GM23248 (cell line): ENCODE measurements around the gene NCLN. TPM values are rescaled to one million over a fixed set of nuclear protein-coding genes. Genes with fewer than 3 reads are reported as not detected.

ENCODE experiments used
- DNase-seq: peaks from one replicate; pipeline ENCODE4 v3.0.0-alpha.2; 2015
- H2AFZ ChIP-seq: fragments of 200-600 bp; sonication (generic); 2 replicates; pipeline ENCODE4 v1.6.1; 2016; ENCODE audit warnings: antibody characterized with exemption
- H3F3A ChIP-seq: fragments of 200-600 bp; sonication (generic); 2 replicates; pipeline ENCODE4 v1.6.1; 2016; ENCODE audit warnings: mild to moderate bottlenecking, antibody characterized with exemption, mixed run types; ENCODE audit not compliant: insufficient read depth
- H3K27ac ChIP-seq: fragments of 200-600 bp; sonication (generic); 2 replicates; pipeline ENCODE4 v1.5.1; 2016; ENCODE audit warnings: mild to moderate bottlenecking
- H3K27me3 ChIP-seq: fragments of 200-600 bp; sonication (generic); replicated peaks from 2 replicates; pipeline ENCODE4 v1.6.1; 2016; ENCODE audit warnings: mild to moderate bottlenecking; ENCODE audit not compliant: insufficient read depth
- H3K36me3 ChIP-seq: fragments of 200-600 bp; sonication (generic); 2 replicates; pipeline ENCODE4 v1.6.1; 2016; ENCODE audit warnings: low read depth, mild to moderate bottlenecking
- H3K4me1 ChIP-seq: fragments of 200-600 bp; sonication (generic); 2 replicates; pipeline ENCODE4 v1.6.1; 2016; ENCODE audit warnings: mild to moderate bottlenecking; ENCODE audit not compliant: insufficient read depth
- H3K4me2 ChIP-seq: fragments of 200-600 bp; sonication (generic); one replicate; pipeline ENCODE4 v1.6.1; 2016; ENCODE audit warnings: mild to moderate bottlenecking; ENCODE audit not compliant: unreplicated experiment
- H3K4me3 ChIP-seq: fragments of 200-600 bp; sonication (generic); 2 replicates; pipeline ENCODE4 v1.5.1; 2016; ENCODE audit warnings: mild to moderate bottlenecking
- H3K79me2 ChIP-seq: fragments of 200-600 bp; sonication (generic); 2 replicates; pipeline ENCODE4 v1.6.1; 2016; ENCODE audit warnings: mild to moderate bottlenecking; ENCODE audit not compliant: insufficient read depth
- H3K9ac ChIP-seq: fragments of 200-600 bp; sonication (generic); 2 replicates; pipeline ENCODE4 v1.6.1; 2016; ENCODE audit warnings: mild to moderate bottlenecking
- H3K9me2 ChIP-seq: fragments of 200-600 bp; sonication (generic); 2 replicates; pipeline ENCODE4 v1.6.1; 2016; ENCODE audit warnings: mixed run types, mild to moderate bottlenecking, moderate library complexity; ENCODE audit not compliant: insufficient read depth
- H3K9me3 ChIP-seq: fragments of 200-600 bp; sonication (generic); one replicate; pipeline ENCODE4 v1.6.1; 2017; ENCODE audit warnings: low read depth
- H4K20me1 ChIP-seq: fragments of 200-600 bp; sonication (generic); 2 replicates; pipeline ENCODE4 v1.6.0; 2016; ENCODE audit not compliant: insufficient read depth
- EZH2 ChIP-seq: fragments of 200-600 bp; sonication (generic); IDR thresholded peaks from 2 replicates; pipeline ENCODE4 v1.6.1; 2018; ENCODE audit warnings: antibody characterized with exemption, mild to moderate bottlenecking; ENCODE audit not compliant: insufficient read depth, poor library complexity, severe bottlenecking
- EZH2phosphoT487 ChIP-seq: fragments of 200-600 bp; sonication (generic); IDR thresholded peaks from 2 replicates; pipeline ENCODE4 v1.6.1; 2018; ENCODE audit warnings: antibody characterized with exemption, moderate library complexity, mild to moderate bottlenecking, low read depth; ENCODE audit not compliant: insufficient read depth
- WGBS, 2 experiments: methylation state at CpG; one replicate each; pipeline ENCODE4 v1.1.6; 2015 to 2017; ENCODE audit warnings: low lambda C conversion rate in 2 of 2, low coverage in 1 of 2; ENCODE audit errors: missing lambda C conversion rate in 2 of 2; 5-methylcytosine and 5-hydroxymethylcytosine counted together
- in situ Hi-C: fragments of 300-500 bp; cut with MboI; formaldehyde crosslinking; loops from 2 replicates; pipeline ENCODE4 v1.15.0; 2020
- polyA plus RNA-seq: library from polyadenylated mRNA; unstranded; fragments of >200 nt; fragmentation: Nextera tagmentation; extraction: Ambion mirVana; gene quantifications from 2 replicates; pipeline ENCODE4 v1.2.1, GENCODE V29; 2016
- total RNA-seq: library from RNA; depleted of rRNA; stranded (reverse); fragments of >200 nt; shearing (Covaris generic); gene quantifications from 2 replicates; pipeline ENCODE4 v1.2.3, GENCODE V29; 2014

NCLN gene
- total and polyA plus RNA-seq, 2 experiments from 2014 or later: 73.0 to 84.8 TPM

DNA sequence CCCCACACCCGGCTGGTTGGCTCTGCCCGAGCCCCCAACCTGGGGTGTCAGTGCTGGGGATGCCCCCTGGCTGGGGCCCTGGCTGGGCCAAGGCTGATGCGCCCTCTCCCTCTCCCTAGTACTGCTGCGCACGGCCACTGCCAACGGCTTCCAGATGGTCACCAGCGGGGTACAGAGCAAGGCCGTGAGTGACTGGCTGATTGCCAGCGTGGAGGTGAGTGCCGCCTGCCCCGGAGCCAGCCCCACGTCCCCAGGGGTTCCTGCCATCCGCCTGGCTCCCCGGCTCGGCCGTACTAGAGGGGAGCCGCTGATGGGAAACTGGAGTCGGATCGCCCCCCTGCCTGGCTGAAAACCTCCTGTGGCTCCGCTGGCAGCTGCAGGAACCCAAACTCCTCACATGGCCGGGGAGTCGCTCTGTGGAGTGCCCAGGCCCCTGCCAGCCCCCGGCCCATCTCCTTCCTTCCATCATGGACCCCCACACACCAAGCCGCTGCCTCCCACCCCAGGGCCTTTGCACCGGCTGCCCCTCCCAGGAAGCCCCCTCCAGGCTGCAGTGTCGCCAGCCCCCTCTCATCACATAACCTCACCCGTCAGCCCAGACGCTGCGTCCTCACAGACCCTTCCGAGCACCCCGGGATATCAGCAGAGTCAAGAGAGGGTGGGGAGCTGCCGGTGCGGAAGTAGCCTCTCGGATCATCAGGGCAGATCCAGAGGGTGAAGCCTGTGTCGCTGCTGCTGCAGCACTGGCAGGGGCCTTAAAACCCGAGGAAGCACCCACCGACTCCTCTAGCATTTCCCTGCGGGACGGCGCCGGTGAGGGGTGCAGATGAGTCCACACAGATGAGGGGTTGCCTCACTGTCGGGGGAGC is 10.6 kb downstream of the NCLN start:
- Histone ChIP-seq H3K4me1 (no peaks in the 10 kb centered on the region), H2AFZ (no peak overlapping the region), H3K79me2 (peaks cover 21% of the 10 kb centered on the region), H3K4me2 (no peak overlapping the region), H3F3A (no peaks in the 10 kb centered on the region), H3K9ac (no peak overlapping the region), H3K4me3 (no peak overlapping the region), H3K27ac (no peak overlapping the region), H3K9me3 (no peaks in the 10 kb centered on the region), H3K36me3 (no peaks in the 10 kb centered on the region), H3K27me3 (no peaks in the 10 kb centered on the region), H4K20me1 (no peaks in the 10 kb centered on the region), H3K9me2 (no peaks in the 10 kb centered on the region)
- no peak for DNase-seq
- WGBS, 2 experiments: 90 to 91% methylated on average over 33 to 39 of the region's 42 CpGs
- TF ChIP-seq EZH2phosphoT487 (no peak), EZH2 (no peak)
- in situ Hi-C loops: no loop called here

DNA sequence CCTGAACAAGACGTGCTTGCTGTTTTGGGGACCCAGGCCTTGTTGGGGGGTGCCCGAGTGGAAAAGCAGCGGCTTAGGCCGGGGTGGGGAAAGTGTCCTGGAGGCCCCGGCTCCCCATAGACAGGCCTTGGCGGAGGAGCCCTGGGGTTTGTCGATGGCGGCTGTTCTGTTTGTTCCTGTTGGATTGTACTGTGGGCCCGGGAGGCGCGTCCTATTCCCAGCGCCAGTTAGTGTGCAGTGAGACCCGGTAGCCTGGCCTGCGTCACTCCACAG is 11.1 kb downstream of the NCLN start:
- Histone ChIP-seq H3K9me2 (no peaks in the 10 kb centered on the region), H3K9me3 (no peaks in the 10 kb centered on the region), H2AFZ (no peak overlapping the region), H3K4me2 (no peak overlapping the region), H3K4me3 (no peak overlapping the region), H4K20me1 (no peaks in the 10 kb centered on the region), H3F3A (no peaks in the 10 kb centered on the region), H3K27ac (no peak overlapping the region), H3K36me3 (no peaks in the 10 kb centered on the region), H3K79me2 (peaks cover 15% of the 10 kb centered on the region; the same call in 1 of the 2 replicates), H3K27me3 (no peaks in the 10 kb centered on the region), H3K4me1 (no peaks in the 10 kb centered on the region), H3K9ac (no peak overlapping the region)
- 95 to 97% methylated on average over 14 of the region's 14 CpGs for WGBS, 2 experiments
- TF ChIP-seq EZH2 (no peak), EZH2phosphoT487 (no peak)
- DNase-seq: no peak
- in situ Hi-C loops: no loop called here

DNA sequence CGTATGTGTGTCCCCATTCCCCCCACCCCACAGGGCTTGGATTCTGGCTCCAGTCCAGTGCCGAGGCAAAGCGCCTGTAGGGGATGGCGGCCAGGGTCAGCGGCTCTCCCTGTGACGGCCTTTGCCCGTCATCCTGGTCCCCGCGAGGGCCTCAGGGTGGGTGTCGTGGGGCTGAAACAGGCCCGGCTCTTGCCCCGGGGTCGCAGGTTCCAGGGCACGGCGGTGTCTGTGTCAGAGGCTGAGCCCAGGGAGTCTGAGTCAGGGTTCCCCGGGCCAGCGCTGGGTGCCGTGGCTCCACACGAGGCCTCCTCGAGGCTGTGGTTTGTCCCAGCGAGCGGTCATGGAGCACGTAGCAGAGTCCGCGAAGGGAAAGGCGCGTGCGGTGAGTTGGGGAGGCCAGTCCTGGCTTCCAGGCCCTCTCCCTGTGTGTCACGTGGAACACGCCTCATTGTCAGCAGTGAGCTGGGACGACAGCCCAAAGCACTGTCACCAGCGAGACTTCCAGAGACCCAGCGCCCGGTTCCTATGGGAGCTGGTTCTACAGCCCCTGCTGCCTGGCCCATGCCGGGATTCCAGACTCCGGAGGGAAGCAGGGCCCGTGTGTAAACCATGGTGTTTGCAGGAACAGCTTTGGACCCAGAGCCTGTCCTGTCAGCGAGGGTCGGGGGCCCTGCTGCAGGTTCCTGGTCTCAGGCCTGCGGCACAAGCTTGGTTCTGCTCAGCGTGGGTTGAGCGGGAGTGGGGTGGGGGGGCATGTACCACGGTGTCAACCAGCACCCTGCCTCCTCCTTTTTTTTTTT is 13.4 kb downstream of the NCLN start:
- Histone ChIP-seq H4K20me1 (no peaks in the 10 kb centered on the region), H3K4me3 (no peak overlapping the region), H3K9me2 (no peaks in the 10 kb centered on the region), H3K27ac (no peak overlapping the region), H3K36me3 (no peaks in the 10 kb centered on the region), H3K4me2 (no peak overlapping the region), H3K79me2 (peaks cover 7% of the 10 kb centered on the region; the same call in 1 of the 2 replicates), H3F3A (no peaks in the 10 kb centered on the region), H3K9me3 (no peaks in the 10 kb centered on the region), H3K27me3 (no peaks in the 10 kb centered on the region), H3K9ac (no peak overlapping the region), H2AFZ (no peak overlapping the region), H3K4me1 (no peaks in the 10 kb centered on the region)
- no peak for TF ChIP-seq EZH2
- TF ChIP-seq EZH2phosphoT487: no peak
- WGBS, 2 experiments: 94 to 95% methylated on average over 28 to 43 of the region's 43 CpGs
- in situ Hi-C loops: no loop called here
- DNase-seq: no peak

DNA sequence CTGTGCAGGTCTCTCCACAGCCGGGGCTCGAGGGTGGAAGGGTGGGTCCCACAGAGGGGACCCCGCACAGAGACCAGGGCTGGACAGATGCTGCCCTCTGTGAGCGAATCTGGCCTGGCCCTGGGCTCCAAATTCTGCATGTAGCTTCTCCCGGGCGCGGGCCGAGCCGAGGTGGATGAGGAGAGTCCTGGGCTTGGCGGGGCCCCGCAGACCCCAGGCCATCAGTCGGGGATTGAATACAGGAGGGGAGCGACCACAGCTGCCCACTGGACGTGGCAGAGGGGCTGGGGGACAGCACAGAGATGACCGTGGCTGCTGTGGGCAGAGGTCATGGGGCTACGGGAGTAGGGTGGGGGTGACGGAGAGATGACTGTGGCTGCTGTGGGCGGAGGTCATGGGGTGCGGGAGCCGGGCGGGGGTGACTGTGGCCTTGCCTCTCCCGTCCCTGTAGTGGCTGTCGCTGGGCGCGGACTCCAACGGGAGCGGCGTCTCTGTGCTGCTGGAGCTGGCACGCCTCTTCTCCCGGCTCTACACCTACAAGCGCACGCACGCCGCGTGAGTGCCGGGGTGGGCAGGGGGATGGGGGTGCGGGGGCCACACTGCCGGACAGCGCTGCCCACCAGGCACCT is 15.5 kb downstream of the NCLN start:
- H3K36me3 ChIP-seq: no peaks in the 10 kb centered on the region; the same call in 1 of the 2 replicates
- H2AFZ ChIP-seq: no peak overlapping the region
- H3K4me2 ChIP-seq: no peak overlapping the region
- DNase-seq: no peak
- in situ Hi-C loops: no loop called here
- H3K9me3 ChIP-seq: no peaks in the 10 kb centered on the region
- H3F3A ChIP-seq: no peaks in the 10 kb centered on the region
- no peaks in the 10 kb centered on the region for H3K79me2 ChIP-seq
- no peak overlapping the region for H3K27ac ChIP-seq
- H3K4me1 ChIP-seq: no peaks in the 10 kb centered on the region
- no peaks in the 10 kb centered on the region for H3K27me3 ChIP-seq
- H3K9me2 ChIP-seq: no peaks in the 10 kb centered on the region
- H3K4me3 ChIP-seq: no peak overlapping the region
- H3K9ac ChIP-seq: no peak overlapping the region
- TF ChIP-seq EZH2phosphoT487: no peak
- TF ChIP-seq EZH2: no peak
- H4K20me1 ChIP-seq: no peaks in the 10 kb centered on the region
- WGBS, 2 experiments: 89 to 95% methylated on average over 23 to 39 of the region's 39 CpGs
